OCI-M1 (cell line): ENCODE results near the gene DPYSL3.
"Not testable (repeated sequence)": the region's sequence is repeated elsewhere in the genome, so short reads cannot be mapped to it uniquely, and the experiment has no call there.

Source experiments
- DNase-seq: peaks from one replicate; lab custom pipeline; 2025; lab: John Stamatoyannopoulos, UW

The DPYSL3 gene

GRCh38 chr5:147509710-147510651 lies at the start of gene DPYSL3:
Gene DPYSL3, minus strand, starts transcription at chr5:147510068. Its CDS starts 210 bp downstream, at chr5:147509858.
- no peak for DNase-seq

- peak; percentile 23 for DNase-seq
Measured at GRCh38 chr5:147558826-147559225, 49.0 kb upstream of the DPYSL3 start.

- no peak for DNase-seq
Measured at GRCh38 chr5:147557876-147558745, 48.2 kb upstream of the DPYSL3 start.

GRCh38 chr5:147555176-147555575 lies 45.3 kb upstream of the DPYSL3 start:
- peak; percentile 4 for DNase-seq

- DNase-seq, result no peak
Measured at GRCh38 chr5:147554261-147554817, 44.5 kb upstream of the DPYSL3 start.

- DNase-seq, result not testable (repeated sequence)
Measured at GRCh38 chr5:147553817-147554216, 43.9 kb upstream of the DPYSL3 start.

- DNase-seq, result no peak
Measured at GRCh38 chr5:147552897-147553296, 43.0 kb upstream of the DPYSL3 start.

- no peak for DNase-seq
Measured at GRCh38 chr5:147551677-147552076, 41.8 kb upstream of the DPYSL3 start.

- DNase-seq, result no peak
Measured at GRCh38 chr5:147547730-147548129, 37.9 kb upstream of the DPYSL3 start.

- DNase-seq, result no peak
Measured at GRCh38 chr5:147544556-147544955, 34.7 kb upstream of the DPYSL3 start.

GRCh38 chr5:147539053-147539452 lies 29.2 kb upstream of the DPYSL3 start:
- no peak for DNase-seq

- no peak for DNase-seq
Measured at GRCh38 chr5:147538236-147538635, 28.4 kb upstream of the DPYSL3 start.

GRCh38 chr5:147534172-147534951 lies 24.5 kb upstream of the DPYSL3 start:
- DNase-seq, result no peak

GRCh38 chr5:147532156-147532555 lies 22.3 kb upstream of the DPYSL3 start:
- DNase-seq, result no peak

- no peak for DNase-seq
Measured at GRCh38 chr5:147530530-147531389, 20.9 kb upstream of the DPYSL3 start.

GRCh38 chr5:147523069-147523468 lies 13.2 kb upstream of the DPYSL3 start:
- no peak for DNase-seq

- no peak for DNase-seq
Measured at GRCh38 chr5:147522435-147522834, 12.6 kb upstream of the DPYSL3 start.

GRCh38 chr5:147520450-147520849 lies 10.6 kb upstream of the DPYSL3 start:
- no peak for DNase-seq

GRCh38 chr5:147519380-147519779 lies 9.5 kb upstream of the DPYSL3 start:
- no peak for DNase-seq

GRCh38 chr5:147517383-147517782 lies 7.5 kb upstream of the DPYSL3 start:
- no peak for DNase-seq

- DNase-seq, result no peak
Measured at GRCh38 chr5:147515269-147515668, 5.4 kb upstream of the DPYSL3 start.
